Effector memory CD4-positive, alpha-beta T cell (primary cell): ENCODE data around the gene CD74.
A peak's percentile ranks its signal among the peaks of the same experiment; 100 is the strongest.

ENCODE experiments used
- DNase-seq, 3 donors: peaks; one replicate each; pipeline ENCODE4 v3.0.0-alpha.2; 2020
- H3K27ac ChIP-seq: 2 replicates; pipeline ENCODE4 v1.7.0; 2013; ENCODE audit warnings: mild to moderate bottlenecking, low read length, moderate library complexity; ENCODE audit not compliant: insufficient read depth, poor library complexity, severe bottlenecking
- H3K27me3 ChIP-seq: replicated peaks from 2 replicates; pipeline ENCODE4 v1.7.0; 2013; ENCODE audit warnings: mild to moderate bottlenecking, low read length; ENCODE audit not compliant: insufficient read depth, control insufficient read depth, poor library complexity, severe bottlenecking
- H3K36me3 ChIP-seq: 2 replicates; pipeline ENCODE4 v1.7.0; 2013; ENCODE audit warnings: mild to moderate bottlenecking, low read length, moderate library complexity; ENCODE audit not compliant: control insufficient read depth, insufficient read depth
- H3K4me1 ChIP-seq: 2 replicates; pipeline ENCODE4 v1.7.0; 2013; ENCODE audit warnings: low read length, mild to moderate bottlenecking; ENCODE audit not compliant: control insufficient read depth, insufficient read depth, poor library complexity, severe bottlenecking
- H3K4me3 ChIP-seq: 2 replicates; pipeline ENCODE4 v1.7.0; 2013; ENCODE audit warnings: low read length, low read depth, mild to moderate bottlenecking; ENCODE audit not compliant: insufficient read depth, poor library complexity, severe bottlenecking
- H3K9me3 ChIP-seq: 2 replicates; pipeline ENCODE4 v1.7.0; 2013; ENCODE audit warnings: mild to moderate bottlenecking, low read length, moderate library complexity; ENCODE audit not compliant: control insufficient read depth

CD74 gene

DNA sequence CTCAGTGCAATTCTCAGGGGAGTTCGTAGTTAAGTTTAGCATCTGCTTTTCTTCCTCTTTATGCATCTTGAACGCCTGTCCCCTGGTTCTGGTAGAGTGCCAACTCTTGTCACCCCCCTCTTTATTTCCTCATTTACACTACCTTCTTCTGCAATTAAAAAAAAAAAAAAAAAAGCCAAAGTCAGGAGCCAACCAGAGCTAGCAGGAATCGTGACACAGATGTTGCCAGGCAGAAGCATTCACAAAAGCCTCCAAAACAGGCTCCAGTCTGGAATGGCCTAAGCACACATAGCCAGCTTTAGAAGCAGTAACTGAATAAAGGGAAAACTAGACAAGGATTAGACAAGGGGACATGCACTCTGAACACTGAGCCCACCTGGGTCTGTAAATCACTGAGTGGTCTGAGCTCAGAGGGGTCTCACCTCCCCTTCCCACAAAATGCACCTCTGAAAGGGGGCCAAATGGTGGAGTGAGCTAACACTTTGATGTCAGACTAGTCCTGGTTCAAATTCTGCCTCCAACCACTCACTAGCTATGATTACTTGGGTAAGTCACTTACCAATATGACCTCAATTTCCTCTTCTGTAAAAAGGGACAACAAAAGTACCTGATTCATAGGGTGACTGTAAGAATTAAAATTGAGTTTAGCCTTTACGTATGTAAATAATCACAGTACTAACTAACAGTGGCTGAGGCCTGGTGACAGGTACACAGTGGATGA lies 2.0 kb downstream of the CD74 start:
- peak overlapping the region; percentile 86 for H3K4me3 ChIP-seq
- no peaks in the 10 kb centered on the region for H3K9me3 ChIP-seq
- peaks cover 28% of the 10 kb centered on the region for H3K4me1 ChIP-seq
- H3K36me3 ChIP-seq, result peaks cover 16% of the 10 kb centered on the region
- peak overlapping the region; percentile 97 for H3K27ac ChIP-seq
- no peaks in the 10 kb centered on the region for H3K27me3 ChIP-seq
- peak in 2 of 3 donors; percentile 41 to 49 for DNase-seq

DNA sequence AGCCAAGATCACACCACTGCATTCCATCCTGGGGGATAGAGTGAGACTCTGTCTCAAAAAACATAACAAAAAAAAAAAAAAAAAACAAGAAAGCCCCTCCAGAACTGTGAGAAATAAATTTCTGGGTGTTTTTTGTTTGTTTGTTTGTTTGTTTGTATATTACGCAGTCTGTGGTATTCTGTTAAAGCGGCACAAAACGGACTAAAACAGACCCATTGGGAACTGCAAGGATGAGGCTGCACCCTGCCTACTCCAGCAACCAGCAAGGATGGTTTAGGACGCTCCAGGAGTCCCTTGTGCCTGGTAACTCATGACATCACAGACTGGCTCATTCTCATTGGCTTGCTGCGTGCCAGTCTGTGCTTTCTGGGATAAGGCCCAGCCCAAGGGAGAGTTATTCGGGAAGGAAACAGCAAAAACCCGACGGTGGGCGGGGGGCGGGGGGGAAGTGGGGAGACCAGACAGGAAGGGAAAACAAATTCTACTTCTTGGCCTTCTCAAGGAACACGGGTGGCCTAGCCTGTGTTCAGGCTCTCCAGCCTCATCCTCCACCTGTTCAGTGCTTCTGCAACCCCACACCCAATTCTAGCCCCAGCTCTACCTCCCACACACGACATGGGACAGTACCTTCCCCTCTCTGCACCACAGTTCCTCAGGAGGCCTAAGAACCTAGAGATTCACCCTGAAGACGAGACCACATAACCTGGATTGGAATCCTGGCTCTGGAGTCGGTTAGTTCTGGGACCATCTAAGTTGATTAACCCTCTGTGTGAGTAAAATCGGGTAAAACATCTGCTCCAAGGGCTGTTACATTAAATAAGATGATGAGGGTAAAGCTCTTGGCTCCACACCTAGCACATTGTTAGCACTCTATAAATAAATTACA lies 2.8 kb downstream of the CD74 start:
- H3K4me3 ChIP-seq, result peak overlapping the region; percentile 86
- peak in 2 of 3 donors; percentile 13 to 37 for DNase-seq
- H3K9me3 ChIP-seq, result no peaks in the 10 kb centered on the region
- H3K36me3 ChIP-seq, result peaks cover 22% of the 10 kb centered on the region
- peaks cover 28% of the 10 kb centered on the region for H3K4me1 ChIP-seq
- no peaks in the 10 kb centered on the region for H3K27me3 ChIP-seq
- H3K27ac ChIP-seq, result peak overlapping the region; percentile 97

DNA sequence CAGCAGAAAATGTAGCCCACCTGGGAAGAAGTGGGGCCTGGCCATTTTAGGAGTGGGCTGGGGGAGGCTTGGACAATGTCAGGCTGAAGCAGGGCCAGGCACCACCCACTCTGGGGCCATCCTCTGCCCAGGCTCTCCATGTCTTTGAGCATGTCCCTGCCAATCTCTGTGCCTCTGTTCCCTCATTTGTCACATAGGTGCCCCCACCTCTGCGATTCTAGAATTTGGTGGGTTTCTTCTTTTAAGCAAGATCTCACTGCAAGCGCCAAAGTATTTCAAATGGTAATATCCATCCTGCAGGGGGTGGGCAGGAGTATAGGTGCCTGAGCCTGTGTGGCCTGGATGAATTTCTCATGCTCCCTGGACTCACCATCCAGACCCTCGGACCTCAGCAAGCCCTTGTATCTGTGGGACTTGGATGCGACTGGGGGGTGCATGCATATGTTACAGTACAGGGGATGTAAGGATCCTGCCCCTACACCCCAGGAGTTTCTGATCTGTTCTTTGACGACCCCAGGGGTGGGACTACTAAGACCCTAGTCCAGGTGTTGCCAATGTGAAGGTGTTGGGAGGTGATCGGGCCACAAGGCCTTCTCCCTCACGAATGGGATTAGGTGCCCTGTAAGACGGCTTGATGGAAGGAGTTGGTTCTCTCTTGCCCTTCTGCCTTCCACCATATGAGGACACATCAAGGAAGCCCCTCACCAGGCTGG lies 4.3 kb downstream of the CD74 start:
- Histone ChIP-seq H3K4me3 (no peak overlapping the region), H3K4me1 (peaks cover 25% of the 10 kb centered on the region), H3K27ac (no peak overlapping the region), H3K36me3 (peaks cover 35% of the 10 kb centered on the region), H3K9me3 (no peaks in the 10 kb centered on the region), H3K27me3 (no peaks in the 10 kb centered on the region)
- DNase-seq, result no peak

DNA sequence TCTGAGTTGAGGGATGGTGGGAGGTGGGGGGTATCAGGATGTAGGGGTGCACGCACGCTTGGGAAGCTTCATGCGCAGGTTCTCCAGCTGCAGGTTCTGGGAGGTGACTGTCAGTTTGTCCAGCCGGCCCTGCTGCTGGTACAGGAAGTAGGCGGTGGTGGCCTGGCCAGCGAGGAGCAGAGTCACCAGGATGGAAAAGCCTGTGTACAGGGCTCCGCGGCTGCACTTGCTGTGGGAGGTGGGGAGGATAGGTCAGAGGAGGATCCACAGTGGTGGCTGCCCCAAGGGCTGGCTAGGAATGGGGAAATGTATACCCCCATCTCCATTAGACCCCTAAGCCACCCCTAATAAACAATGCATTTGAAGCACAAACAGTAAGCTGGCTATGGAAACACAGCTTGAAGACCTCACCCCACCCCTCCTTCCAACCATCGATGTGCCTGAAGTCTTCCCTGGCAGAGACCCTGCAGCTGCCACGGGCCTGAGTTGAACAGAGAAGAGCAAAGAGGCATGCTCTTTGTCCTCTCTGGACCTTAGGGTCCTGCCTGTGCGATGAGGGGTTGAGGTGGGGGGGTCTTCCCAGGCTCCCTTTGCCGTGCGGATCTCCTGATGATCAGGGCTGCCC lies 5.5 kb downstream of the CD74 start:
- H3K4me3 ChIP-seq, result no peak overlapping the region
- H3K27me3 ChIP-seq, result no peaks in the 10 kb centered on the region

DNA sequence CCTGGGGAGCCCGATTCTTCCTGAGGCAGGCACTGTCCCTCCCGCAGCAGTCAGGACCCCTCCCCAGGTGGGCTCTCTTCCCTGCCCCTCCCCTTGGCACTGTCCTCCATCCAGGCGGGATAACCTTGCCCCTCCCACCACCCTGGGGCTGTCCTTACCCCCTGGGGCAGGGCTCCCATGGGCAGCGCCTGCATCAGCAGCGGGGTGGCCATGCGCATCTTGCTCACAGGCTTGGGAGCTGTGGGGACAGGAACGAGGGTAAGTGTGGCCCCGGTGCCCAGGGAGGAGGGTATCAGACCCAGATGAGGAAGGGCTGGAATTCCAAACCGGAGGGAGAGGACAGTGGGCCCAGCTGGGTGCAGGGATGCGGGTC lies 6.0 kb downstream of the CD74 start:
- Histone ChIP-seq H3K4me1 (peaks cover 17% of the 10 kb centered on the region), H3K36me3 (peaks cover 51% of the 10 kb centered on the region), H3K9me3 (no peaks in the 10 kb centered on the region), H3K4me3 (no peak overlapping the region), H3K27me3 (no peaks in the 10 kb centered on the region), H3K27ac (no peak overlapping the region)
- DNase-seq, result no peak

More for the DNA sequence above, 5.5 kb downstream of the CD74 start:
- no peak for DNase-seq
- no peak overlapping the region for H3K27ac ChIP-seq
- no peaks in the 10 kb centered on the region for H3K9me3 ChIP-seq
- peaks cover 22% of the 10 kb centered on the region for H3K4me1 ChIP-seq
- H3K36me3 ChIP-seq, result peaks cover 47% of the 10 kb centered on the region

DNA sequence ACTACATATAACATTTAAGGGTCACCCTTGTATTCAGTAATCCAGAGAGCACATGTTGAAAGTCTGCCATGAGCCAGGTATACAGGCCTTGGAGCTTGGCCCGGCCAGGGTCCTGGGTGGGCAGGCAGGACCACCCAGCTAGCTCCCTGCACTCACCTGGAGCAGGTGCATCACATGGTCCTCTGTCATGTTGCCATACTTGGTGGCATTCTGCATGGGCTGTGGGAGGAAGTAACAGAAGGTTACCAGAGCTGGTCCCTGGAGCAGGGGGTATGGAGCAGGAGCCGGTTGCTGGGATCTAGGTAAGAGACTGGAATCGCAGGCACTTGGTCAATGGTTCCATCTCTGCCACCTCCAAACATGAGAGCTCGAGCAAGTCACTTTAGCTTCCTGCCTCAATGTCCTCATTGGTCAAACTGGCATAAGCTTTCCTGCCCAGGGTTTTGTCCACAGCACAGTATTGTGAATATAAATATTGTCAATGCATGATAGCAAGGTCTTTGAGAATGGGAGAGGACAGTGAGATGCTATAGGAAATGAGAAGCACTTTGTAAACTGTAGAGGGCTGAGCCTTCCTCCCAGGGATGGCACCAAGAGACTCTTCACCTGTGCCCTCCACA lies 6.5 kb downstream of the CD74 start:
- H3K27ac ChIP-seq, result no peak overlapping the region

DNA sequence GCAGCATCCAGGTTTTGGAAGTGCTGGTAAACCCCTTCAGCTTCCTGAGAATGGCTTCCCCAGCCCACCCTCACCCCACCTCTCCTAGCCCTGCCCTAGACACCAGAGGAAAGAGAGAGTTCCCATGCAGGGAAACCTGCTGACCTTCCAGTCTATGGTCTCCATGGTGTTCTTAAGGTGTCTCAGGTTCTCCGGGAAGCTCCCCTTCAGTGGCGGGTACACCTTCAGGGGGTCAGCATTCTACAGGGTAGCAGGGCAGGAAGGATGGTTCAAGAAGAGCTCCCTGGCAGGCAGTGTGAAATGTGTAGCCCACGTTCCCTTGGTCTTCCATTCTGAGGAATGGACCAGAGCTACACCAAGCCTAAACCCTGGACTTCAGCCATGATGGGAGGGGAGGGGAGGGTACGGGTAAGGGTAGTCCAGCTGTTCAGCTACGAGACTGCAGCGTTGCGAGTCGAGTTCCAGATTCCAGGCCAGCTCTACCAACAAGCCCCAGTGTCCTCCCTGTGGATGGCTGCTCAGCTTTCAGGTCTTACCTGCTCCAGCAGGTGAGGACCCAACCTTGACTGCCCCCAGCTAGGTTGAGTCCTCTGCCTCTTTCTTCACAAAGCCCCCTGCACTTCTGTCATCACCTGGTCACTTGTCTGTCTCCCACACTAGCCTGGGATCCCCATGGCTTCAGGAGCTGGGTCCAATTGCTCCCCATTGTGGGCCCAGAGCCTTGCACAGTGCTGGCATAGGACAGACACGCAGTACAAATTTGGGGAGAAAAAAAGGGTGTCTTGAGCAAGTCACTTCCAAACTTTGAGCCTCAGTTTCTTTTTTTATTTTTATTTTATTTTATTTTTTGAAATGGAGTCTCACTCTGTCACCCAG lies 7.5 kb downstream of the CD74 start:
- Histone ChIP-seq H3K4me1 (peaks cover 6% of the 10 kb centered on the region), H3K36me3 (peaks cover 67% of the 10 kb centered on the region), H3K27me3 (no peaks in the 10 kb centered on the region), H3K9me3 (no peaks in the 10 kb centered on the region), H3K27ac (no peak overlapping the region), H3K4me3 (no peak overlapping the region)
- DNase-seq, result no peak

More for the DNA sequence above, 6.5 kb downstream of the CD74 start:
- no peaks in the 10 kb centered on the region for H3K27me3 ChIP-seq
- no peak overlapping the region for H3K4me3 ChIP-seq
- H3K4me1 ChIP-seq, result peaks cover 12% of the 10 kb centered on the region
- H3K9me3 ChIP-seq, result no peaks in the 10 kb centered on the region
- no peak for DNase-seq
- H3K36me3 ChIP-seq, result peaks cover 56% of the 10 kb centered on the region

DNA sequence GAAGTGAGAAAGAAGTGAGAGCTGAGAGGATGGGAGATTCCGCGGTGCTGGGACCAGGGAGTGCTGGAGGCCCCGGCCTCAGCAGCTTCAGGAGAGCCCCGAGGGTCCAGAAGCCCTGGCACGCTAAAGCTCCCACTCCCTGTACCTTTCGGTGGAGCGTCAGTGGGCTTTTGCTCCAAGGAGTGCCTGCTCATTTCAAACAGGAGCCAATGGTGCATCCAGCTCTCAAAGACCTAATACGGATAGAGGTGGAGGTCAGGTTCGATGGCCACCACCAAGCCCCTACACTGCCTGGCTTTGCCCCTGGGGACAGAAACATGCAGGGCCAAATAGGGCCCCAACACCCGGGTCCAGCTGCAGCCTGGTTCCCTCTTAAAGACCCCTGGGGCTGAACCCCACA lies 8.2 kb downstream of the CD74 start:
- no peaks in the 10 kb centered on the region for H3K27me3 ChIP-seq
- H3K36me3 ChIP-seq, result peaks cover 73% of the 10 kb centered on the region
- DNase-seq, result no peak
- H3K27ac ChIP-seq, result no peak overlapping the region
- H3K9me3 ChIP-seq, result no peaks in the 10 kb centered on the region
- H3K4me1 ChIP-seq, result no peaks in the 10 kb centered on the region
- H3K4me3 ChIP-seq, result no peak overlapping the region

DNA sequence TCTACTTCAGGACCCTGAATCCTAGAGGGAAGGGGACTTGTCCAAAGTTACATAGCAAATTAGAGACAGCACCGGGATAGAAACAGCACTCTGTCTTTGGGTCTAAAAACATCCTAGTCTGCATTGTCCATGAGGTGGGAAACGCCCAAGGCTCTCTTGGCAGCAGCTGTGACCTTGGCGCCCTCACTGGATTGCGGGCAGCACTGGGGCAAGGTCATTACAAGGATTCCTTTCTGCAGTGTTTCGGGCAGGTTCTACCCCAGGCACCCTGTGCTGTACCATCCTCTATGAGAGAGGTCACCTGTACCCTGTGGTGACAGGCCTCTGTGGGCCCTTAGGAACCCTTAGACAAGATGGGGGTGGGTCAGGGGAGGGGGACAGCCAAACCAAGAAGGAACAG lies 8.6 kb downstream of the CD74 start:
- no peaks in the 10 kb centered on the region for H3K27me3 ChIP-seq
- H3K4me3 ChIP-seq, result no peak overlapping the region
- H3K27ac ChIP-seq, result no peak overlapping the region
- H3K4me1 ChIP-seq, result no peaks in the 10 kb centered on the region
- H3K36me3 ChIP-seq, result peaks cover 76% of the 10 kb centered on the region
- DNase-seq, result no peak
- H3K9me3 ChIP-seq, result no peaks in the 10 kb centered on the region
